Pancreas (tissue), 10 donors: ENCODE results near the gene EPB41L4A. TPM values are rescaled to one million over a fixed set of nuclear protein-coding genes. Genes with fewer than 3 reads are reported as not detected.
A peak's percentile ranks its signal among the peaks of the same experiment; 100 is the strongest.

ENCODE experiments used
- ATAC-seq, 4 donors: fragments of 200-7000 bp; cut with Tn5 transposase; one replicate each; pipeline versions ENCODE4 v1.8.0 to v1.9.1; 2020; ENCODE audit warnings: mild to moderate bottlenecking in 4 of 4, moderate library complexity in 4 of 4
- DNase-seq, 6 donors: peaks; one replicate each; pipeline ENCODE4 v3.0.0-alpha.2; 2020
- FAIRE-seq: peaks from 2 replicates; lab custom pipeline; 2012; peaks lifted over from hg19 to GRCh38; lab: Jason Lieb, UNC
- H3K27ac ChIP-seq, 4 donors: fragments of 200-600 bp; sonication (generic); 1 replicate in 3 of 4; 2 replicates in 1 of 4; pipeline versions ENCODE4 v1.5.0 to v1.8.0; 2020
- H3K27me3 ChIP-seq, 4 donors: fragments of 200-600 bp; one replicate each; pipeline ENCODE4 v1.8.0; 2021
- H3K36me3 ChIP-seq, 3 donors: fragments of 200-600 bp; sonication (generic) in 1 of 3; one replicate each; pipeline versions ENCODE4 v1.5.0 to v1.8.0; 2020 to 2021
- H3K4me1 ChIP-seq, 3 donors: fragments of 200-600 bp; one replicate each; pipeline ENCODE4 v1.8.0; 2021
- H3K4me3 ChIP-seq, 4 donors: fragments of 200-600 bp; sonication (generic) in 2 of 4; one replicate each; pipeline versions ENCODE4 v1.5.0 to v1.8.0; 2020 to 2021
- H3K9me3 ChIP-seq, 4 donors: fragments of 200-600 bp; one replicate each; pipeline ENCODE4 v1.8.0; 2021
- WGBS, 2 donors: extraction: QIAGEN DNeasy Blood & Tissue Kit; methylation state at CpG; one replicate each; pipeline ENCODE4 v1.1.7; 2013; 5-methylcytosine and 5-hydroxymethylcytosine counted together
- intact Hi-C, 3 donors: fragments of 100-400 bp; cut with DNase I; formaldehyde crosslinking; loops; one replicate each; pipeline versions ENCODE4 v1.11.1 to v1.14.2; 2022
- polyA plus RNA-seq, 2 donors: library from polyadenylated mRNA; stranded (reverse); fragments of 200-250 nt; gene quantifications; one replicate each; pipeline ENCODE4 v1.2.3, GENCODE V29; 2013
- total RNA-seq, 6 donors: library from RNA; stranded (reverse); fragmentation: NEBNext Ultra II Directional in 4 of 6; extraction: Animal tissue kit (Norgen Biotek cat#: 25700) in 4 of 6; gene quantifications; one replicate each; pipeline versions ENCODE4 v1.2.1 to v1.2.4, GENCODE V29; 2021 to 2023
- TF ChIP-seq, protein P1 (sequence below), 4 donors: fragments of 200-600 bp; sonication (generic) in 3 of 4; IDR thresholded peaks; one replicate each; pipeline versions ENCODE4 v1.5.0 to v1.8.0; 2021; ENCODE audit warnings: antibody characterized with exemption in 4 of 4
- donor health status: healthy with polysubstance abuse.
- donor health status: DM: no; HTN: no; CAD: no; lungs with moderate emphysema.
- donor health status: DM: no; HTN: no; CAD: no.
- donor health status: control.
- donor health status: control.
- donor health status: Bipolar disorder and iron deficiency.
- donor health status: DM: yes; HTN: yes; CAD: no.
- donor health status: DM: no; HTN: no; CAD: no.
- donor health status: DM: no; HTN: no; CAD: no.
- donor health status: DM: yes; HTN: yes; CAD: no.

EPB41L4A gene
- total and polyA plus RNA-seq, 8 donors, result 4.4 to 23.4 (median 6.9) TPM

DNA sequence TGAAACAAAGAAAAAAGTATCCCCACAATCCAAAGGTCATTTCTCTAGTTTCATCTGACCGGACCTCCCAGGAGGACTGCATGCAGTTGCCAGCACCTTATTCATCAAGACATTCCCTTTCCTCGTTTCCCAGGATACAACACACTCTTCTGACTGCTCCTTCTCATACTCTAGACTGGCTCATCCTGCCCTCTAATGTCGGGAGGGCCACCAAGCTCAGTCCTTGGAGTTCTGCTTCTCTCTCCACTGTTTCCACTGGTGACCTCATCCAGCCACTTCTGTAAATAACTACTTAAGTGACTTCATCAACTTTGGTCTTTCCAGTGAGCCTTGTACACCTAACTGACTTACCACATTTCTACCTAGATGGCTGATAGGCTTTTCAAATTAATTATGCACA is 179.1 kb downstream of the EPB41L4A start:
- WGBS, 2 donors, result 40 to 46% methylated on average over 3 of the region's 3 CpGs
- Histone ChIP-seq H3K27me3 (no peaks in the 10 kb centered on the region), H3K9me3 (no peaks in the 10 kb centered on the region), H3K27ac (no peak overlapping the region), H3K4me3 (no peak overlapping the region), H3K36me3 (no peaks in the 10 kb centered on the region), H3K4me1 (no peaks in the 10 kb centered on the region)
- TF ChIP-seq, protein P1, sequence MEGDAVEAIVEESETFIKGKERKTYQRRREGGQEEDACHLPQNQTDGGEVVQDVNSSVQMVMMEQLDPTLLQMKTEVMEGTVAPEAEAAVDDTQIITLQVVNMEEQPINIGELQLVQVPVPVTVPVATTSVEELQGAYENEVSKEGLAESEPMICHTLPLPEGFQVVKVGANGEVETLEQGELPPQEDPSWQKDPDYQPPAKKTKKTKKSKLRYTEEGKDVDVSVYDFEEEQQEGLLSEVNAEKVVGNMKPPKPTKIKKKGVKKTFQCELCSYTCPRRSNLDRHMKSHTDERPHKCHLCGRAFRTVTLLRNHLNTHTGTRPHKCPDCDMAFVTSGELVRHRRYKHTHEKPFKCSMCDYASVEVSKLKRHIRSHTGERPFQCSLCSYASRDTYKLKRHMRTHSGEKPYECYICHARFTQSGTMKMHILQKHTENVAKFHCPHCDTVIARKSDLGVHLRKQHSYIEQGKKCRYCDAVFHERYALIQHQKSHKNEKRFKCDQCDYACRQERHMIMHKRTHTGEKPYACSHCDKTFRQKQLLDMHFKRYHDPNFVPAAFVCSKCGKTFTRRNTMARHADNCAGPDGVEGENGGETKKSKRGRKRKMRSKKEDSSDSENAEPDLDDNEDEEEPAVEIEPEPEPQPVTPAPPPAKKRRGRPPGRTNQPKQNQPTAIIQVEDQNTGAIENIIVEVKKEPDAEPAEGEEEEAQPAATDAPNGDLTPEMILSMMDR (IDR thresholded peaks at IDR 0.05), result no peak
- DNase-seq, result no peak
- FAIRE-seq, result no peak
- ATAC-seq, result peak in 3 of 4 donors; percentile 28 to 64 (median 62)
- intact Hi-C loops, result no loop called here

DNA sequence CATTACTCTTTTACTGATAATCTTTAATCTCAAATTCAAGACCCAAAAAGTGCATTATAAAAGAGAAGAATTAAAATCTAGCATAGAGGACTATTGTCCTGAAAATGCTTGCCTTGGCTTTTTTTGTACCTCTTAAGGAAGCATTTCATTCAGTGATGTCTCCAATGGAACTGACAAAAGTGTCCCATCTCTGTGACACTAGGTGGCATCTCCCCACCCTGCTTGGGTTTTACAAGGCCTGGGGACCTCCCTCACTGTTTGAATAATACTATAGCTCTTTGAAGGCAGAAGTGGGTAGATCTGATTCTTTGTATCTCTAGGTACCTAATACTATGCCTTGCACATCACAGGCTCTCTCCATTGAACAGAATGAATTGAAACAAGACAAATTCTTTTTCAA is 180.6 kb downstream of the EPB41L4A start:
- FAIRE-seq (no peak), DNase-seq (no peak), ATAC-seq (no peak)
- no peaks in the 10 kb centered on the region for H3K27me3 ChIP-seq
- H3K27ac ChIP-seq, result no peak overlapping the region
- H3K9me3 ChIP-seq, result no peaks in the 10 kb centered on the region
- H3K4me1 ChIP-seq, result no peaks in the 10 kb centered on the region
- H3K4me3 ChIP-seq, result no peak overlapping the region
- H3K36me3 ChIP-seq, result no peaks in the 10 kb centered on the region
- intact Hi-C loops, result no loop called here
- TF ChIP-seq, protein P1 (IDR thresholded peaks at IDR 0.05), result no peak

DNA sequence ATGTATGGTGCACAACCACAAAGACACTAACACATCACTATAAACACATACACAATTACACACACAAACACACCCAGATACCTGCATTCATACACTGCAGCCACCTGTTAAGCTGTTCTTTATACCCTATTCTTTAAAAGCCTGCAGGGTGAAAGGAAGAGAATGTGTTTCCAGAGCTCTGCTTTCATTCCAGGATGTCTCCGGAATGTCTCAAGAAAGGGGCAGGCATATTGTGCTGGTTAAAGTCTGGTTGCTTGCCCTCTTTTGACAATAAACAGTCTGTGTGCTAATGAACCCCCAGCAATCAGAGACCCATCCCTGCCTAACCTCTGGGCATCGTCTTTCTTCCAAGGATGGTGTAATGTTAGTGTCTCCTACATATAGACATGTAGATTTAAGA is 181.6 kb downstream of the EPB41L4A start:
- no peak for DNase-seq
- no peak for ATAC-seq
- TF ChIP-seq, protein P1 (IDR thresholded peaks at IDR 0.05), result no peak
- no peak for FAIRE-seq
- Histone ChIP-seq H3K27me3 (no peaks in the 10 kb centered on the region), H3K4me1 (no peaks in the 10 kb centered on the region), H3K27ac (no peak overlapping the region), H3K4me3 (no peak overlapping the region), H3K36me3 (no peaks in the 10 kb centered on the region), H3K9me3 (no peaks in the 10 kb centered on the region)
- intact Hi-C loops, result no loop called here
- WGBS, 2 donors, result 70 to 95% methylated on average over 2 of the region's 2 CpGs

DNA sequence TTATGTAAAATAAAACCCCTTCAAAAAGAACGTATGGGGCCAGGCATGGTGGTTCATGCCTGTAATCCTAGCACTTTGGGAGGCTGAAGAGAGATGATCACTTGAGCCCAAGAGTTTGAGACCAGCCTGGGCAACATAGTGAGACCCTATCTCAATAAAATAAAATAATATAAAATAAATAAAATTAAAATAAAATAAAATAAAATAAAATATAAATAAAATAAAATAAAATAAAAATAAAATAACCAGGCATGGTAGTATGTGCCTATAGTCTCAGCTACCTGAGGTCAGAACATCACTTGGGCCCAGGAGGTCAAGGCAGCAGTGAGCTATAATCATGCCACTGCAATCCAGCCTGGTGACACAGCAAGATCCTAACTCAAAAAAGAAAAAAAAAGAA is 185.1 kb downstream of the EPB41L4A start:
- Histone ChIP-seq H3K27me3 (no peaks in the 10 kb centered on the region), H3K27ac (no peak overlapping the region), H3K36me3 (no peaks in the 10 kb centered on the region), H3K4me3 (no peak overlapping the region), H3K9me3 (no peaks in the 10 kb centered on the region), H3K4me1 (peaks cover 0 to 2% (median 2%) of the 10 kb centered on the region in 3 donors)
- intact Hi-C loops, result no loop called here
- 79 to 91% methylated on average over 1 of the region's 1 CpG for WGBS, 2 donors
- FAIRE-seq, result no peak
- no peak for ATAC-seq
- TF ChIP-seq, protein P1 (IDR thresholded peaks at IDR 0.05), result no peak
- no peak for DNase-seq

DNA sequence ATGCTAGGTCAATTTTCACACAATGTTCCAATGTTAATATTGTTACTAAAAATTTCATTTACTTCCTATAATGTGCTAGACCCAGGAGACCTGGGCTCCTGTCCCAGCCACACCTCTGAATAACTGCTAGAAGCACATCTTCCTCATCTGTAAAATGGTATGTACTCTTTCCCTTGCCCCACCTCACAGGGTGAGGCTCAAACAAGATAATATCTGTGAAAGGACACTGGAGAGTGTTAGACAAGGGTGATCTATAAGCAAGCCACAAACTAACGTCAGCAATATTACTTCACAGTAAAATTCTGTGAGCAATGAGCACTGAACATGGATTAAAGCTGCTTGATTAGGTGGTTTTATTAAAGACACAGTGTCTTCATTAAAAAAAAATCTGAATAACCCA is 186.4 kb downstream of the EPB41L4A start:
- TF ChIP-seq, protein P1 (IDR thresholded peaks at IDR 0.05), result no peak
- intact Hi-C loops, result no loop called here
- Histone ChIP-seq H3K27ac (no peak overlapping the region), H3K27me3 (no peaks in the 10 kb centered on the region), H3K4me3 (no peak overlapping the region), H3K4me1 (peaks cover 0 to 8% (median 4%) of the 10 kb centered on the region in 3 donors), H3K9me3 (no peaks in the 10 kb centered on the region), H3K36me3 (no peaks in the 10 kb centered on the region)
- FAIRE-seq, result peak; percentile 54
- 45 to 55% methylated on average over 1 of the region's 1 CpG for WGBS, 2 donors
- DNase-seq, result no peak
- ATAC-seq, result no peak
